GM12874 (cell line): ENCODE data around the gene GPR158.

Experiments used
- TF ChIP-seq, protein P1 (sequence below): IDR thresholded peaks from 2 replicates; pipeline ENCODE4 v1.5.1; 2011; ENCODE audit warnings: low read depth, mild to moderate bottlenecking, control low read depth, low read length, moderate library complexity; ENCODE audit not compliant: insufficient read depth

The GPR158 gene

DNA sequence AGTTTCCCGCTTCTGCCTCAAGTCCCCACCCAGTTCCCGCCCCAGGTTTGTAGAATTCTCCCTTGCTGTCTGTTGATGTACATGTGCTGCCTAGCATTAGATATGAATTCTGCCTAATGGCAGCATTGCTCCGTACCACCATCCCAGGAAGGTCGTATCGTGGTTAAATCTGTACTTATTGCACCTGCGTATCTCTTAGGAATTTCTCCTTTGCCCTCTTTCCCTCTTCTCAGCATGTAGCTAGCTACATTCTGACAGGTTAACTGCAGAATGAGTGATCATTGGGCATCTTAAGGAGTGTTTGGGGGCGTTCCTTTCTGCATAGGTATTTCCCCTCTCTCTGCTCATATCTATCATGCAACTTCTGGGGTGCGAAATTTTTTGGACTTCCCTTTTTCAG lies 293.1 kb downstream of the GPR158 start:
- TF ChIP-seq, protein P1, sequence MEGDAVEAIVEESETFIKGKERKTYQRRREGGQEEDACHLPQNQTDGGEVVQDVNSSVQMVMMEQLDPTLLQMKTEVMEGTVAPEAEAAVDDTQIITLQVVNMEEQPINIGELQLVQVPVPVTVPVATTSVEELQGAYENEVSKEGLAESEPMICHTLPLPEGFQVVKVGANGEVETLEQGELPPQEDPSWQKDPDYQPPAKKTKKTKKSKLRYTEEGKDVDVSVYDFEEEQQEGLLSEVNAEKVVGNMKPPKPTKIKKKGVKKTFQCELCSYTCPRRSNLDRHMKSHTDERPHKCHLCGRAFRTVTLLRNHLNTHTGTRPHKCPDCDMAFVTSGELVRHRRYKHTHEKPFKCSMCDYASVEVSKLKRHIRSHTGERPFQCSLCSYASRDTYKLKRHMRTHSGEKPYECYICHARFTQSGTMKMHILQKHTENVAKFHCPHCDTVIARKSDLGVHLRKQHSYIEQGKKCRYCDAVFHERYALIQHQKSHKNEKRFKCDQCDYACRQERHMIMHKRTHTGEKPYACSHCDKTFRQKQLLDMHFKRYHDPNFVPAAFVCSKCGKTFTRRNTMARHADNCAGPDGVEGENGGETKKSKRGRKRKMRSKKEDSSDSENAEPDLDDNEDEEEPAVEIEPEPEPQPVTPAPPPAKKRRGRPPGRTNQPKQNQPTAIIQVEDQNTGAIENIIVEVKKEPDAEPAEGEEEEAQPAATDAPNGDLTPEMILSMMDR = no peak

DNA sequence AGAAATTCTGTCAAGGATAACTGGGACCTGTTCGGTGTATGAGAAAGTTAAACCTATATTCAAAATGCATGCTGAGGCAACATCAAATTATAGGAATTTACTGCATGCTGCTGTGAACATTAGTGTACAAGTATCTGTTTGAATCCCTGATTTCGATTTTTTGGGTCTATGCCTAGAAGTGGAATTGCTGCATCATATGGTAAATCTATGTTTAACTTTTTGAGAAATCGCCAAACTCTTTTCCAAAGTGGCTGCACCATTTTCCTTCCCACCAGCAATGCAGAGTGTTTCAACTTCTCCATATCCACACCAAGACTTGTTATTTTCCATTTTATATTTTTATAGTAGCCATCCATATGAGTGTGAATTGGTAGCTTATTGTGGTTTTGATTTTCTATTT lies 306.7 kb downstream of the GPR158 start:
- TF ChIP-seq, protein P1 = no peak

DNA sequence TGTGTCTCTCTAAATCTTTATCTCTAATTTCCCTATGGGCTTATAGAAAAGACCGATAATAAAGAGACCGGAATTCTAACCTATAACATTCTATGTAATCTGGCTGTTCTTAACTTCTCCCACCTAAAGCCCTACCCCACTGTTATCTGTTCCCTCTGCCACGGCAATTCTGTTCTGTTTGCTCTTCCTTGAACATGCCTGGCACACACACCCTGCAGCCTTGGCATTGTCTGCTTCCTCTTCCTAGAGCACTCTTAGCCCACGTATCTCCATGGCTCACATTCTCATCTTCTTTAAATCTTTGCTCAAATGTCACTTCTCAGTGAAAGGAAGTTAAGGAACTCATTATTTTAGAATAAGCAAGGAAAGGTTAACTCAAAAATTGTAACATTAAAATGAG lies 309.2 kb downstream of the GPR158 start:
- TF ChIP-seq, protein P1 = no peak

DNA sequence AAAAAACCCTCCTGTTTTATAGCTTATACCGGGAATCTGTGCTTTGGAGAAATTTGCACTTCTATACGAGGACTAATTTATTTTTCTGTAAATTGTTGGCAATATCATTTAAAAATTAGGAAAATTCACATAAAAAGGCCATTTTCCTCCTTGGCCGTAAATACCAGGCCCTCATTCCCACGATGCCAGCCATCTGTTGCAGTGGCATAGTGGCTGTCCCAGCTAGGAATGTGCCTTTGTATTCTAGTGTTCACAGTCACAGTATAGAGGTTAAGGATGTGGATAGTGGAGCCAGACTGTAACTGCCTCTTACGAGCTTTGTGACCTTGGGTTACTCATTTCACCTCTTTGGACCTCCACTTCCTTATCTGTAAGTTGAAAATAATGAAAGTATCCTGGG lies 312.5 kb downstream of the GPR158 start:
- TF ChIP-seq, protein P1 = no peak

DNA sequence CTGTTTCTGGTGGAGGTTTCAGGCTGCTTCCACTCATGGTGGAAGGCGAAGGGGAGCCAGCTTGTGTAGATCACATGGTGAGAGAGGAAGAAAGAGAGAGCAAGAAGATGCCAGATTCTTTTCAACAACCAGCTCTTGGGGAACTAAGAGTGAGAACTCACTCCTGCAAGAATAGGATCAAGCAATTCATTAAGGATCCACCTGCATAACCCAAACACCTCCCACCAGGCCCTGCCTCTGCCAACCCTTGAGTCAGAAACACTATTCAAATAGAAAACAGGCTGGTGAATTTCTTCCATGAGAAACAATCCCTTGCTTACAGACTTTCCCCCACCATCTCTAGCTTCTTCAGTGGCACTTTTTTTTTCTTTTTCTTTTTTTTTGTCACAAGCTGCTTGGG lies 317.2 kb downstream of the GPR158 start:
- TF ChIP-seq, protein P1 = no peak

DNA sequence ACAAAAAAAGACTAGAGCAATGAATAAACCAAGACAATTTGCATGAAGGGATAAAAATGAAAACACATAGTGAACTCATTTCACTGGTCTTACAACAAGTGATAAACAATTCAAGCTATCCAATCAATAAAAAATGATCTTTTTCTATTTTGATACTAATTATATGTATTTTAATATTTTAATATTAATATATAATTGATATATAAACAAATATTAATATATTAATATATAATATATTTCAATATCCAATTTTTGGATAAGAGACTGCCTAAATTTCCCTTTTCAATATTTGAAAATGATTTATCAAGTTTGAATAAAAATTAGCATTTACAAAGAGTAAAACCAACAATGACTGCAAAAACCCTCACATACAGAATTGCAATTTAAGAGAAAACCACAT lies 317.9 kb downstream of the GPR158 start:
- TF ChIP-seq, protein P1 = no peak

DNA sequence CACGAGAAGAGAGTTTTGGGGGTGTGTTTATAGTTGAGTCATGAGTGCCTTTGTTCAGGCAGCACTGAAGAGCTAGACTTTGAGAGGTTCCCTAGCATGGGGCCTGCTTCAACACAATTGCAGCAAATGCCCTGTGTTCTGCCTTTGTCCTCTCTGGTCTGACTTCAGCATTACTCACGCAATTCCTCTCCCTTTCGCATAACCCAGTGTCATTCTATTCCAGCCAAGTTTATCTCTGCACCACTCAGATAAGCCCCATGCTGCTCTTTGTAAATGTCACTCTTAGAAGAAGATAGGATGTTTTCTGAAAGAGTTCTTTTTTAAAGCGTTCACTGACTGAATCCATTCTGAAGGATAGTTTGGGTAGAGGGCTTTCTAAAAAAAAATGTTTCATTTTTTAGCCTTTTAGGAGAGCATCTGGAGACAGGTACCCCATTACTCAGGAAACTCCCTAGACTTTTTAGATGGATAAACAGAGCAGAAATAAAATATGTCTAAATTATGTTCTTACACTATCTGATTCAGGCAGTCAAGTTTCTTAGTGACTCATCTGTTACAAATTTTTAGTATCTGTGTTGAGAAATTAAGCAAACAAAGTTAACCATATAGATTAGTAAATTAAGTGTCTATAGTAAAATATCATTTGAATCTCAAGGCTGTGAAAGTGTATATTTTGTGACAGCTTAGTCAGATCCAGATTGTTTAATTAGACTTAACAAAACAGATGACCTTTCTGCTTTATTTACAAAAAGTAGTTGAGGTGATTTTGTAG lies 318.5 kb downstream of the GPR158 start:
- TF ChIP-seq, protein P1 = no peak
